ENCODE data around the gene RGS12. TPM values are rescaled to one million over a fixed set of nuclear protein-coding genes. Genes with fewer than 3 reads are reported as not detected.

RGS12 gene
- total and polyA plus RNA-seq, 2 of the 13 experiments (the other 11 are each of a cell fraction or from before 2014, with no cell fraction given), result 21.0 to 27.7 TPM

DNA sequence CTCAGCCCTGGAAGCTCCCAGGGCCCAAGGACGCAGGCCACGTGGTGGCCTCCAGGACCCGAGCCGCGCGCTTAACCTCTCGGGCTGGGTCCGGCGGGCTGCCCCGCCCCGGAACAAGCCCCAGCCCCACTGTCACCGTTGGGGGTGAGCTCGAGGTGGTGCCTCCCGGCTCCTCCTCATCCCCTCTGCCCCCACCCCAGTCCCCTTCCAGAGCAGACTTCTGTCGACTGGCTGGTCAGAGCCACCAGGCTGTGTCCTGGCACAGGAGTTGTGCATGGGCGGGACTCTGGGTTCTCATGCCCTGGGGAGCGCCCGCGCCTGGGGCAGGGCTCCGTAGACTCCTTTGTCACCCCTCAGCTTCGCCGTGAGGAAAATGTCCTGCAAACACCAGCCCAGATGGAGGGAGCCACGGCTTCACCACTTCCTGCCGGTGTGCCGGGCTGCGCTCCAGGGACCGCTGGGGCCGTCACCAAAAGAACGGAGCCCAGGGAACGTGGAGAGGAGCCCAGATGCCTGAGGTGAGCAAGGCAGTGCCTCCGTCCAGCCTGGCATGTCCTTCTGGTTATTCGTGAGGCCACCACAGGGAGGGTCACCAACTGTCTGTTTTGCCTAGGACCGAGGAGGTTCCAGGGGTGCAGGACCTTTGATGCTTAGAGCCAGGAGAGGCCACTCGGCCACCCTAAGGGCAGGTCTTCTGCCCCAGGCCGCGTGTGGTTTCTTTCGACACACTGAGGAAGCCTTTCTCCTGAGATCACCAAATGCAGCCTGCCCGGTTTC is 7.1 kb upstream of the RGS12 start (continued):
- TF ChIP-seq, protein P1, sequence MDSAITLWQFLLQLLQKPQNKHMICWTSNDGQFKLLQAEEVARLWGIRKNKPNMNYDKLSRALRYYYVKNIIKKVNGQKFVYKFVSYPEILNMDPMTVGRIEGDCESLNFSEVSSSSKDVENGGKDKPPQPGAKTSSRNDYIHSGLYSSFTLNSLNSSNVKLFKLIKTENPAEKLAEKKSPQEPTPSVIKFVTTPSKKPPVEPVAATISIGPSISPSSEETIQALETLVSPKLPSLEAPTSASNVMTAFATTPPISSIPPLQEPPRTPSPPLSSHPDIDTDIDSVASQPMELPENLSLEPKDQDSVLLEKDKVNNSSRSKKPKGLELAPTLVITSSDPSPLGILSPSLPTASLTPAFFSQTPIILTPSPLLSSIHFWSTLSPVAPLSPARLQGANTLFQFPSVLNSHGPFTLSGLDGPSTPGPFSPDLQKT (CRISPR knock-in tag; IDR thresholded peaks at IDR 0.05; ENCODE audit: borderline replicate concordance), result no peak
- TF ChIP-seq CBFB (CRISPR knock-in tag; IDR thresholded peaks at IDR 0.05) (peak; percentile 12; the same call in 1 of the 2 replicates), EED (CRISPR knock-in tag; IDR thresholded peaks at IDR 0.05) (no peak), ZNF460 (CRISPR knock-in tag; IDR thresholded peaks at IDR 0.05; ENCODE audit: borderline replicate concordance) (no peak), ZNF570 (CRISPR knock-in tag; IDR thresholded peaks at IDR 0.05; ENCODE audit: borderline replicate concordance) (no peak), KDM1A (CRISPR knock-in tag; IDR thresholded peaks at IDR 0.05) (no peak), SRSF4 (IDR thresholded peaks at IDR 0.05; ENCODE audit: low read depth, low read length, poor library complexity, severe bottlenecking) (no peak), ZNF839 (CRISPR knock-in tag; IDR thresholded peaks at IDR 0.05; ENCODE audit: borderline replicate concordance) (no peak), ZNF251 (CRISPR knock-in tag; IDR thresholded peaks at IDR 0.05) (no peak), MIER3 (CRISPR knock-in tag; IDR thresholded peaks at IDR 0.05; ENCODE audit: borderline replicate concordance) (no peak), RELA (CRISPR knock-in tag; IDR thresholded peaks at IDR 0.05) (0 out of 2 replicates have a peak, but pooled peaks have one; percentile 52), ZNF737 (CRISPR knock-in tag; IDR thresholded peaks at IDR 0.05; ENCODE audit: borderline replicate concordance) (no peak)
- TF ChIP-seq, protein P2, sequence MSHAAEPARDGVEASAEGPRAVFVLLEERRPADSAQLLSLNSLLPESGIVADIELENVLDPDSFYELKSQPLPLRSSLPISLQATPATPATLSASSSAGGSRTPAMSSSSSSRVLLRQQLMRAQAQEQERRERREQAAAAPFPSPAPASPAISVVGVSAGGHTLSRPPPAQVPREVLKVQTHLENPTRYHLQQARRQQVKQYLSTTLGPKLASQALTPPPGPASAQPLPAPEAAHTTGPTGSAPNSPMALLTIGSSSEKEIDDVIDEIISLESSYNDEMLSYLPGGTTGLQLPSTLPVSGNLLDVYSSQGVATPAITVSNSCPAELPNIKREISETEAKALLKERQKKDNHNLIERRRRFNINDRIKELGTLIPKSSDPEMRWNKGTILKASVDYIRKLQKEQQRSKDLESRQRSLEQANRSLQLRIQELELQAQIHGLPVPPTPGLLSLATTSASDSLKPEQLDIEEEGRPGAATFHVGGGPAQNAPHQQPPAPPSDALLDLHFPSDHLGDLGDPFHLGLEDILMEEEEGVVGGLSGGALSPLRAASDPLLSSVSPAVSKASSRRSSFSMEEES (CRISPR knock-in tag; IDR thresholded peaks at IDR 0.05), result peak; percentile 75
- TF ChIP-seq, protein P3, sequence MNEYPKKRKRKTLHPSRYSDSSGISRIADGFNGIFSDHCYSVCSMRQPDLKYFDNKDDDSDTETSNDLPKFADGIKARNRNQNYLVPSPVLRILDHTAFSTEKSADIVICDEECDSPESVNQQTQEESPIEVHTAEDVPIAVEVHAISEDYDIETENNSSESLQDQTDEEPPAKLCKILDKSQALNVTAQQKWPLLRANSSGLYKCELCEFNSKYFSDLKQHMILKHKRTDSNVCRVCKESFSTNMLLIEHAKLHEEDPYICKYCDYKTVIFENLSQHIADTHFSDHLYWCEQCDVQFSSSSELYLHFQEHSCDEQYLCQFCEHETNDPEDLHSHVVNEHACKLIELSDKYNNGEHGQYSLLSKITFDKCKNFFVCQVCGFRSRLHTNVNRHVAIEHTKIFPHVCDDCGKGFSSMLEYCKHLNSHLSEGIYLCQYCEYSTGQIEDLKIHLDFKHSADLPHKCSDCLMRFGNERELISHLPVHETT (CRISPR knock-in tag; conservative IDR thresholded peaks at IDR 0.05), result no peak
- TF ChIP-seq, protein P4, sequence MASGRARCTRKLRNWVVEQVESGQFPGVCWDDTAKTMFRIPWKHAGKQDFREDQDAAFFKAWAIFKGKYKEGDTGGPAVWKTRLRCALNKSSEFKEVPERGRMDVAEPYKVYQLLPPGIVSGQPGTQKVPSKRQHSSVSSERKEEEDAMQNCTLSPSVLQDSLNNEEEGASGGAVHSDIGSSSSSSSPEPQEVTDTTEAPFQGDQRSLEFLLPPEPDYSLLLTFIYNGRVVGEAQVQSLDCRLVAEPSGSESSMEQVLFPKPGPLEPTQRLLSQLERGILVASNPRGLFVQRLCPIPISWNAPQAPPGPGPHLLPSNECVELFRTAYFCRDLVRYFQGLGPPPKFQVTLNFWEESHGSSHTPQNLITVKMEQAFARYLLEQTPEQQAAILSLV (CRISPR knock-in tag; IDR thresholded peaks at IDR 0.05; ENCODE audit: borderline replicate concordance), result no peak
- TF ChIP-seq, protein P5, sequence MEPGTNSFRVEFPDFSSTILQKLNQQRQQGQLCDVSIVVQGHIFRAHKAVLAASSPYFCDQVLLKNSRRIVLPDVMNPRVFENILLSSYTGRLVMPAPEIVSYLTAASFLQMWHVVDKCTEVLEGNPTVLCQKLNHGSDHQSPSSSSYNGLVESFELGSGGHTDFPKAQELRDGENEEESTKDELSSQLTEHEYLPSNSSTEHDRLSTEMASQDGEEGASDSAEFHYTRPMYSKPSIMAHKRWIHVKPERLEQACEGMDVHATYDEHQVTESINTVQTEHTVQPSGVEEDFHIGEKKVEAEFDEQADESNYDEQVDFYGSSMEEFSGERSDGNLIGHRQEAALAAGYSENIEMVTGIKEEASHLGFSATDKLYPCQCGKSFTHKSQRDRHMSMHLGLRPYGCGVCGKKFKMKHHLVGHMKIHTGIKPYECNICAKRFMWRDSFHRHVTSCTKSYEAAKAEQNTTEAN (CRISPR knock-in tag; conservative IDR thresholded peaks at IDR 0.05), result no peak
- TF ChIP-seq, protein P6, sequence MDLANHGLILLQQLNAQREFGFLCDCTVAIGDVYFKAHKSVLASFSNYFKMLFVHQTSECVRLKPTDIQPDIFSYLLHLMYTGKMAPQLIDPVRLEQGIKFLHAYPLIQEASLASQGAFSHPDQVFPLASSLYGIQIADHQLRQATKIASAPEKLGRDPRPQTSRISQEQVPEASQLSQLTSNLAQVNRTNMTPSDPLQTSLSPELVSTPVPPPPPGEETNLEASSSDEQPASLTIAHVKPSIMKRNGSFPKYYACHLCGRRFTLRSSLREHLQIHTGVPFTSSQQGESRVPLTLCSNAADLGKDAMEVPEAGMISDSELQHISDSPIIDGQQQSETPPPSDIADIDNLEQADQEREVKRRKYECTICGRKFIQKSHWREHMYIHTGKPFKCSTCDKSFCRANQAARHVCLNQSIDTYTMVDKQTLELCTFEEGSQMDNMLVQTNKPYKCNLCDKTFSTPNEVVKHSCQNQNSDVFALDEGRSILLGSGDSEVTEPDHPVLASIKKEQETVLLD (CRISPR knock-in tag; IDR thresholded peaks at IDR 0.05; ENCODE audit: low read depth), result no peak
- TF ChIP-seq, protein P7, sequence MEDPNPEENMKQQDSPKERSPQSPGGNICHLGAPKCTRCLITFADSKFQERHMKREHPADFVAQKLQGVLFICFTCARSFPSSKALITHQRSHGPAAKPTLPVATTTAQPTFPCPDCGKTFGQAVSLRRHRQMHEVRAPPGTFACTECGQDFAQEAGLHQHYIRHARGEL (CRISPR knock-in tag; IDR thresholded peaks at IDR 0.05), result no peak

Measured in HepG2 (cell line).